ENCODE data around the gene ORC3.
"Not testable (repeated sequence)": the region's sequence is repeated elsewhere in the genome, so short reads cannot be mapped to it uniquely, and the experiment has no call there.

Gene ORC3

GRCh38 chr6:87606199-87606598, 16.3 kb downstream of the ORC3 start:
- no peak for DNase-seq

DNA sequence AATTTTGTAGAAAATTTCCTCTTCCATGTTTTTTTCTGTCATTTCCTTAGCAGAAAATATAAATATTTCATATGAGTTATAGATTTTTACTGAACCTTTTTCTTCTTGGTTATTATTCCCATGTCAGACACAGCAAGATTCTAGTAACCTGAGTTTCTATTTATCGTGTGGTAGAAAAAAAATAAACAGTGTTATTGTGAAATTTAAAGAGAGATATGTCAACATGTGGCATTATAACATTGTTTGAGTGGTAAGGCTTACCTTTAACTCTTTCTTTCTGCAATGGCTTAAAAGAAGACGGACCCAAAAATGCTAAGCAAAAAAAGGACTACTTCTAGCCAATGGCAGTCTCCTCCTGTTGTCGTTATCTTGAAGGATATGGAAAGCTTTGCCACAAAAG, 18.9 kb downstream of the ORC3 start:
- no peak for DNase-seq

DNA sequence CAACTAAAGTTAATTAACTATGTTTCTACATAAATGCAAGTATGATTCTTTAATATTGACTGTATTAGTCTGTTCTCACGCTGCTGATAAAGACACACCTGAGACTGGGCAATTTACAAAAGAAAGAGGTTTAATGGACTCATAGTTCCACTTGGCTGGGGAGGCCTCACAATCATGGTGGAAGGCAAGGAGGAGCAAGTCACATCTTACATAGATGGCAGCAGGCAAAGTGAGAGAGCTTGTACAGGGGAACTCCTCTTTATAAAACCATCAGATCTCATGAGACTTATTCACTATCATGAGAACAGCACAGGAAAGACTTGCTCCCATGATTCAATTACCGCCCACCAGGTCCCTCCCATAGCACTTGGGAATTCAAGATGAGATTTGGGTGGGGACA, 23.1 kb downstream of the ORC3 start:
- not testable (repeated sequence) for DNase-seq

DNA sequence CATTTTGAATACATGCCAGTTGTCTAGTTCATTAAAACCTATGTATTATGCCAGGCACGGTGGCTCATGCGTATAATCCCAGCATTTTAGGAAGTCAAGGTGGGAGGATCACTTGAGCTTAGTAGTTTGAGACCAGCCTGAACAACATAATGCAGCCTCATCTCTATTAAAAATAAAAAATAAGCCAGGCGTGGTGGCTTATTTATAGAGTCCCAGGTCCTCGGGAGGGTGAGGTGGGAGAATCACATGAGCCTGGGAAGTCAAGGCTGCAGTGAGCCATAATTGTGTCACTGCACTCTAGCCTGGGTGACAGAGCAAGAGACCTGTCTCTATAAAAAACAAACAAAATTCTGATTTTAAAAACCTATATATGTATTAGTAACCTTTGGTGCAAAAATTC, 27.5 kb downstream of the ORC3 start:
- DNase-seq, result no peak

- DNase-seq, result no peak
Observed at GRCh38 chr6:87618531-87618930, 28.6 kb downstream of the ORC3 start.

DNA sequence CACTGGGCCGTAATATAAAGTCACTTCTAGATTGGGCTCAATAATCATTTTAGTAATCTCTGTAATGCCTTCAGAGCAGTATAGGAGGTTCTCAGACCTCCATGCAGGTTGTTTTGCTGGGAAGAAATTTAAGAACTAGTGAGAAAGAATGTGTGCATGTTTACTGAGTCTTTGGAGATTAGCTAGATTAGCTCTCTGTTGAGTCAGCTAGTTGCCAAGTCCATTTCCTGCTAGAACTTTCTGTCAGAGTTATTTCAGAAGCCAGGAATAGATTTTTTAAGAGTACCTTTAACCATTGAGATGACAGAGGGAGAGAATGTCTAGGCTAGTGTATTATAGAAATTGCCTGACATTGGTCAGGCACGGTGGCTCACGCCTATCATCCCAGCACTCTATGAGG, 33.3 kb downstream of the ORC3 start:
- DNase-seq, result no peak

- no peak for DNase-seq
Observed at GRCh38 chr6:87628424-87628823, 38.5 kb downstream of the ORC3 start.

DNA sequence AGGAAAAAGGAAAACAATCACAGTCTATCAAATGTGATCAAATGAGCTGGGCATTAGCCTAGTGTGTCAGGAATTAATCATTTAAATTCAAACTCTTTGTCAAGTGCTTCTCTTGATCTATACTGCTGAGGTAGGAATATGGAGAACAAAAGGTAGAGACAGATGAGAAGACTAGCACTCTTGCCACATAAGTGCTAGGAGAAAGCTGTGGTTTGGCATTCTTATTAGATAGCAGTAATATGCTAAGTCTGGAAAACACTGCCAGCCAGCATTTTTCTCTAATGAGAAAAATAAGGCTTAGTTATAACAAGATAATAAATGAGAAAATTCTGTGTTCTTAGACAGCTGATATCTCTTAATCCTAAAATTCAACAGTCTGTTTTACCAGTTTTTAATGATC, 38.9 kb downstream of the ORC3 start:
- no peak for DNase-seq

DNA sequence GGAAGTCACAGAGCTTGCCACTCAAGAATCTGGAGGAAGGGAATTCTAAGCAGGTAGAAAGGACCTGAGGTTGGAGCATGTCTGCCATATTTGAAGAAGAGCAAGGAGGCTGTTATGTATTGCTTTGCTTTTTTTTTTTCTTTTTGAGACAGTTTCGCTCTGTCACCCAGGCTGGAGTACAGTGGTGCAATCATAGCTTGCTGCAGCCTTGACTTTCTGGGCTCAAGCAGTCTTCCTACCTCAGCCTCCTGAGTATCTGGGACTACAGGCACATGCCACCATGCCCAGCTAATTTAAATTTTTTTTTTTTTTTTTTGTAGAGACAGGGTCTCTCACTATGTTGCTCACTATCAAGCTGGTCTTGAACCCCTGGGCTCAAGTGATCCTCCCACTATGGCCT, 40.8 kb downstream of the ORC3 start:
- DNase-seq, result no peak

DNA sequence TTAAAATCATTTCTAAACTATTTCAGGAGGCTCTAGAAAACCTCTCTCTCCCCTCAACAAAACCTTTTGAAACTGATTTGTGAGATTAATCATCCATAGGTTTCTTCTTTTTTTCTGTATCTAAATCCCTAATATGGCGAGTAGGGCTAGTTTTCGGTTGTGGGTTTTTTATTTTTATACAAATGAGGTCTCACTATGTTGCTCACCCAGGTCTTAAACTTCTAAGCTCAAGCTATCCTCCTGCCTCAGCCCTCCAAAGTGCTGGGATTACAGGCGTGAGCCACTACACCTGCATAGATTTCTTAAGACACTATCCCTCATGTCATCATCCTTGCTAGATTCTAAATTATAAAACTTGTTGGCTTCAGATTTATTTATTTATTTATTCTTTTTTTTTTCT, 43.9 kb downstream of the ORC3 start:
- DNase-seq, result no peak

DNA sequence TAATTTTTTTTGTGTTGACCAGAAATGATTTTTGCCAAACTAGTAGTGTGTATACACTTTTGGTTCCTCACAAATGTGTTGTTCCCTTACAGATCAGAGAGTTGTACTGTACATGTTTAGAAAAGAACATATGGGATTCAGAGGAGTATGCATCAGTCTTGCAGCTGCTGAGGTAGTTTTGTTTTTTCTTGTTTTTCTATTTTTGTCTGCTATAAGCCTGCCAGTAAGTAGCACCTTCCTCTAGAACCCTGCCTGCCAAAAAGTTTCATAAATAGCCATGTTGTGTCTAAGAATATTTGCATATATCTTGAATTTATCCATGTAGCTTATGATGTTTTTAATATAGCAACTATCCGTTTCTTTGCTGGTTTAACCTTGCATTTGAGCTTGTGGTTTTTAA, 46.4 kb downstream of the ORC3 start:
- DNase-seq, result no peak

DNA sequence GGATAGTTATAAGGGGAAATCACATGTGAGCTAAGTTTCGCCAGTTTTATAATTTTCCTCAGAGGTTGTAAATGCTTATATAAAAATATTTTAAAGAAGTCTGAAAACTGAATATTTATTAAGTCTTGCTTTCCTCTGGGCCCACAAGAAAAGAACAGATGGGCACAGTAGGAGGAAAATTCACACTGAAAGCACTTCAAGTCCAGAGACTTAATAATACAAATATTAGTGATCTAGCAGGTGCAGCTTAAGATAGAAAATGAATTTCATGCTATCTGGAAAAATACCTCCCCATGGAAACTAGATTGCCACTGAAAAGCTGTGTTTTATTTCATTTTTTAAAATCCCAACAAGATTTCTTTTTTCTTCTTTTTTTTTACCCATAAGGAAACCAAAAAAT, 47.2 kb downstream of the ORC3 start:
- no peak for DNase-seq

DNA sequence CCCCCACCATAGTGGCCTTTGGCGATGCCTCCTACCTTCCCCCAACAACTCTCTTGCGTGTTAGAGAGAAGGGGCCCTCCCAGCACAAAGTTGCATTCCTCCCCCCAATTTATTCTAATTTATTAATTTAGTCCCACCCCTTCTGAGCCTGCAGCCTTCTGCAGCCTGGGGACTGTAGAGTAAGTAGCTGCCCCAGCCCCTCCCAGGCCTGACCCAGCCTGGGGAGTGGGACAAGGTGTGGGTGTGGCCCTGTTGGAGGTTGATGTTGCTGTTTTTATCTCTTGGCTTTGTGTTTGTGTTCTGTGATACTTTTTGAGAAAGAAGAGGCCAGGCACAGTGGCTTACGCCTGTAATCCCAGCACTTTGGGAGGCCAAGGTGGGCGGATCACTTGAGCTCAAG, 49.4 kb downstream of the ORC3 start:
- DNase-seq, result no peak

DNA sequence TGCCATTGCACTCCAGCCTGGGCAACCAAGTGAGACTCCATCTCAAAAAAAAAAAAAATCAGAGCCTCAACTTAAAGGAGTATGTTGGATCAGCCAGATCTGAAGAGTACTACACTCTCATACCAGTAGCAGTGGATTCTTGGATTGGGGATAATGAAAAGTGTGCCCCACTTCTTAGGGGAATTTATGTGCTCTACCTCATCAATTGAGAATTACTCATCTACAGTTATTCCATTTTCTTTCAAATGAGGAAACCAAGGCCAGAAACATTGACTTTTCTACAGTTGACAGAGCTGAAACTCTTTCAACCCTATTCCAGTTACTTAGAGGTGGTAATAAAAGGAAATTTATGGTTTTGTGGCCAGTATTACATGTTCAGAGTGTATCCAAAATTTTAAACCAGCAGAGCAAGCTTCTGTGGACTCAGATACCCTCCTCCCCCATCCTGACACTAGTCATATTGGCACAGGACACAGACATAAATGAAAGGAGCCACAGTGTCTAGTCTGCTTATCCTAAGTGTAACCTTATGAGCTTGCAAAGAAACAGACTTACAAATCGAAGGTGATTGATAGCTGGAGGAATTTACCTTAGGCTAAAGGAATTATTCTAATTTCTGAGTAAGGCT, 51.2 kb downstream of the ORC3 start:
- no peak for DNase-seq

DNA sequence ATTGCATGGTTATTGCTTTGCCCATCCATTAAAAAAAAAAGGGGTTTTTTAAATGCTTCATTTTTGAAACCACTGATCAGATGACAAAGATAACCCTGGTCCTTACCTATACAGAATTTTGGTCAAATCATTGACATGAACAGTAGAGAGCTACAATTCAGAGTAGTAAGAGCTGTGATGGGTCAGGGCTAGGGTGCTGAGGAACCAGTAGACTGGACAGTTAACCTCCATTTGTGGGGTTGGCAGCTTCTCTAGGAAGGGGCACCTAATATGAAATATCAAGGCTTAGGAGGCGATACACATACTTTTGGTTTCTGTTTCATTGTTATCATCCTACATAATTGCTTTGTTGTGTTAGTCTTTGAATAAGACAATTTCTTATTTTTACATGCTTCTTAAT, 55.1 kb downstream of the ORC3 start:
- peak; percentile 20 for DNase-seq

GRCh38 chr6:87653074-87653962, 63.4 kb downstream of the ORC3 start:
- peak; percentile 29 for DNase-seq

GRCh38 chr6:87654122-87654521, 64.2 kb downstream of the ORC3 start:
- no peak for DNase-seq

GRCh38 chr6:87654875-87655454, 65.0 kb downstream of the ORC3 start:
- no peak for DNase-seq

DNA sequence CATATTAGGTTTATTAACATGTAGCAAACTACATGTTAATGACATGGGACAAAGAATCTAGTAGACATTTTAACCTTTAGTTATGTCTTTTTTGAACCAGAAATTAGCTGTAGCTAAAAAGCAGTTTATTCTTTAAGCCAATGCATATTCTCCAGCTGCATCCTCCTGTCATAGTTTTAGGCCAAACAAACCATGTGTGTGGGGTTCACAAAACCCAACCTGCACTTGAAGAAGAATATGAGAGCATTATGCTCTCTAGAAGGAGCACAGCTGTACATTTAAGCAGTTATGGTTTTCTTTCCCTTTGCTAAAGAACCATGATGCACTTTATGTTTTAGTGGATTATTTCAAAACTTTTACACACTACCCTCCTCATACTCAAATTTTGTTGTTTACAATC, 65.9 kb downstream of the ORC3 start:
- DNase-seq, result no peak

- peak; percentile 19 for DNase-seq
Observed at GRCh38 chr6:87656857-87657256, 66.9 kb downstream of the ORC3 start.

- DNase-seq, result no peak
Observed at GRCh38 chr6:87658516-87658915, 68.6 kb downstream of the ORC3 start.

DNA sequence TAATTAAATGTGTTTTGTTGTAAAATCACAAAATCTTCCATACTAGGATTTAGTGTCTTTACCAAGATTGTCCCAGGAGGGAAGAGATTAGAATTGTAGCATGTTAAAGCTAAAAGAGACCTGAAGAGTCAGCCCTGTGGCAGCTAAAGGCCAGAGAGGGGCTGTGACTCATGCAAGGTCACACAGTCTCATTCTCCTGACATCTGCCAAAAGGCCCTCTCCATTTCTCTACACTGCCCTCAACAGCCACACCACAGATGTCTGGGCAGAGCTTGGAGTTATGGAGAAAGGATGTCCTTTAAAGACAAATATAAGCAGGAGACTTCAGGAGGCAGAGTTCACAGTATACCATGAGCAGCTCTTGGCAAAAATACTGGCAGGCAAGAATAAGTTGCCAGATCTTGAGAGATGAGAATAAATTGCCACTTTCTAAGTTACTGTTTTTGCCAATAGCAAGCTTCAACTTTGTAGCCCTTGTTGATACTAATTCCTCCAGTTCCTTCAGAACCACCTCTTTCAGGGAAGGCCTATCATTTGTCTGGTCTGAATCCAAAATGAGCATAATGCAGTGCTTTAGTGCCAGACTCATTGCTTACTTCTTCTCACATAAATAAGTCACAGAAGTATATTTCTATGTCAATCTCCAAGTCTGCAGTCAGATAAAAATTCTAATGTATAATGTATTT, 70.4 kb downstream of the ORC3 start:
- DNase-seq, result no peak

GRCh38 chr6:87661016-87661415, 71.1 kb downstream of the ORC3 start:
- no peak for DNase-seq

- no peak for DNase-seq
Observed at GRCh38 chr6:87661503-87661902, 71.6 kb downstream of the ORC3 start.

Data from CD4-positive, alpha-beta T cell treated with Interleukin-12 subunit alpha and Interleukin-12 subunit beta, for 1 hour (primary cell).